GM18498 (cell line): Measurements from ENCODE around the gene CCDC28A.
"Not testable (repeated sequence)": the region's sequence is repeated elsewhere in the genome, so short reads cannot be mapped to it uniquely, and the experiment has no call there.

Source experiments
- ATAC-seq: cut with Tn5 transposase; IDR thresholded peaks from one replicate; pipeline ENCODE4 v1.9.1; 2021; ENCODE audit warnings: mild to moderate bottlenecking, moderate library complexity; ENCODE audit not compliant: unreplicated experiment

CCDC28A gene

DNA sequence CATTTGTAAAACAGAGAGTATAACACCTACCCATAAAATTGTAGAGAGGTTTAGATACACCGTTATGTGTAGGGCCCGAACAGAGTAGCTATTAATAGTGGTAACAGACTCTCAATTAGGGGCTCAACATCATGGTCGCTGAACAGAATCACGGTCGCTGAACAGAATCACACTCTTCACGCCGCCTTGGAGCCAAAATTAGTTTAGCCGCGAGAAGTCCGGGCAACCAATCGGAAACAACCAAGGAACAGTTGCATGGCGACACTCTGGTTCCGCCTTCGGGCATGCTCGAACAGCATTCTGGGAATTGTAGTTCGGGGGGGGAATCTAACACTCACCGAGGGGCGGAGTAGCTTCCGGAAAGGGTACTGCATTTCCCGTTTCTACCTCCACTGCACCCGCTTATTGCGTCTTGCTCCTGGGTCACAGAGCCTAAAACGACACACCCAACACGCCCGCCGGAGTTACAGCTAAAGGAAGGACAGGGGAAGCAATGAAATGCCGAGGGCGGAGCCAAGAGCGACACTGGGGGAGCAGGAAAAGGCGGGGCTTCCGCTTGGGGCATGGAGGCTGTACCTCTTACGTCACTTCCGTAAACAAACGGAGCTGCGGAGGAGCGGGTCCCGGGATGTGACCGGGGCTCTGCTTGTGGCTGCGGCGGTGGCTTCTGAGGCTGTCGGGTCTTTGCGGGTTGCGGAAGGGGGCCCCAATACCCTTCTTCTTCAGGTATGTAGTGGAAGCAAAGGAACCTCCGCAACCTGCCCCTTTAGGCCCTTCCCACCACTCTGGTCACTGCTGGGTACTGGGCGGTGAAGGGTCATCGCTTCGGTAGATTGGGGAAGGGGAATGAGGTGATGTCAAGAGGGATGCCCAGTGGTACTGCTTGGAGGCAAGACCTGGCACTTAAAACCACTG, at the start of gene CCDC28A:
Gene CCDC28A, plus strand, starts transcription at position 593 of the 915 bp plus-strand sequence. CDS start 2,352 bp downstream, outside the sequence.
- ATAC-seq = peak; percentile 95

- no peak for ATAC-seq
Observed at GRCh38 chr6:138724015-138724414, 49.6 kb upstream of the CCDC28A start.

GRCh38 chr6:138726066-138726756, 47.4 kb upstream of the CCDC28A start:
- no peak for ATAC-seq

- no peak for ATAC-seq
Observed at GRCh38 chr6:138726757-138727097, 46.8 kb upstream of the CCDC28A start.

DNA sequence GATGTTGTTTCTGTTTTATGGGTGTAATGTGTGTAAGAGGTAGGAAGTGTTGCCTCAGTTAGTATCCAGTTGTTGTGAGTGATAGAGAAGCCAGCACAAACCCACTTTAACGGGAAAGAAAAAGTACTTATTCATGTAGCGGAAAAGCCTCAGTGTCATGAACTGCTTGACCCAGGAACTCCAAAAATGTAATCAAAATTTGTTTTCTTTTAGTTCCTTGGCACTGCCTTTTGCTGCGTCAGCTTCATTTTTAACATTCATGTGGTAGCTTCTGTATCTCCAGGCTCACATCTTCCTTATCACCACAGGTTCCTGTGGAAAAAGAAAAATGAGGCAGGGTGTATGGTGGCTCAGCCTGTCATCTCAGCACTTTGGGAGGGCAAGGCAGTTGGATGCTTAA, 46.4 kb upstream of the CCDC28A start:
- no peak for ATAC-seq

DNA sequence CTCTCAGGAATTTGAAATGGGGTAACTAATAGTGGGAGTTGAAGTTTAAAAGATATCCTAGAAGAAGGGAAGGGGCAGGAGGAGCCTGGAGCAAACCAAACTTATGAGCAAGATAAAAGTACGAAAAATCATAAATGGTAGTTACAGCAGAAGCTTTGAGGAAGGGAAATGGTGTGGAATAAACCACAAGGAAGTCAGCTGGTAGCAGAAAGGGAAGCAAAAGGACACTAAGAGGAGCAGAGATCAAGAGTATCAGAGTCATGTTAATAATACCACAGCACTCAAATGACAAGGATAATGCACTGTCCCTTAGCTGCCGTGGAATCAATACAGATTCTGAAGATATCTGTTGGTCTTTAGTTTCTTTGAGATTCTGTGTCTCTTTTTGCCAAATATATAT, 44.9 kb upstream of the CCDC28A start:
- no peak for ATAC-seq

DNA sequence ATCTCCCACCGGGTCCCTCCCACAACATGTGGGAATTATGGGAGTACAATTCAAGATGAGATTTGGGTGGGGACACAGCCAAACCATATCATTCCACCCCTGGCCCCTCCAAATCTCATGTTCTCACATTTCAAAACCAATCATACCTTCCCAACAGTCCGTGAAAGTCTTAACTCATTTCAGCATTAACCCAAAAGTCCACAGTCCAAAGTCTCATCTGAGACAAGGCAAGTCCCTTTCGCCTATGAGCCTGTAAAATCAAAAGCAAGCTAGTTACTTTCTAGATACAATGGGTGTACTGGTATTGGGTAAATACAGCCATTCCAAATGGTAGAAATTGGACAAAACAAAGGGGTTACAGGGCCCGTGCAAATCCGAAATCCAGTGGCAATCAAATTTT, 43.5 kb upstream of the CCDC28A start:
- not testable (repeated sequence) for ATAC-seq

DNA sequence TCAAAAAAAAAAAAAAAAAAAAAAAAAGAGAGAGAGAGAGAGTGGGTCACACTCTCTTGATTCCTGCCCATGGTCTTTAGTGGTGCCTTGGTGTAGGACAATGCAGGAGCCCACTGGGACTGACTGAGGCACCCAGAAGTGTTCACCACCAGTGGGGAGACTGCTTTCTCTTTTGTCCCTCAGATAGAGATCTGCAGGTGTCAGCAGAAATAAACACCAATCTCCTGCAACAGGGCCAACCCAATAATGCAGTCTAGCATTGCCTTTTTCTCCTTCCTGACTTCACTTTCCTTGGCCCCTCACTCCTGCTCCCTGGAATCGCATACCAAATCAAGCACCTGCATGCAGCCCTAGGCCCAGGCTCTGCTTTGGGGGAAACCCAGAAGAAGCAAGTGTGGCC, 39.0 kb upstream of the CCDC28A start:
- no peak for ATAC-seq

DNA sequence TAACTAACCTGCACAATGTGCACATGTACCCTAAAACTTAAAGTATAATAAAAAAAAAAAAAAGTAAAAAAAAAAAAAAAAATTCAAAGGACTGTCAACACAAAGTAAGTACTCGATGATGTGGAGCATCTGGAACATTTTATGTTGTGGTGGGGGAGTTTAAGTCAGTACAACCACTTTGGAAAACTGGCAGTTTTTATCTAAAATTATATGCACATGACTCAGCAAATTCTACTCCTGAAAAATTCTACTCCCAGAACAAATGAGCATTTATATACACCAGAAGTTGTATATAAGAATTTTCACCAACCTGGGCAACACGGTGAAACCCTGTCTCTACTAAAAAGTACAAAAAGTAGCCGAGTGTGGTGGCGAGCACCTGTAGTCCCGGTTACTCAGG, 36.9 kb upstream of the CCDC28A start:
- no peak for ATAC-seq

- no peak for ATAC-seq
Observed at GRCh38 chr6:138752017-138752416, 21.6 kb upstream of the CCDC28A start.

- ATAC-seq = no peak
Observed at GRCh38 chr6:138757136-138757535, 16.4 kb upstream of the CCDC28A start.

- ATAC-seq = no peak
Observed at GRCh38 chr6:138765896-138766655, 7.5 kb upstream of the CCDC28A start.

- no peak for ATAC-seq
Observed at GRCh38 chr6:138769102-138769676, 4.4 kb upstream of the CCDC28A start.

GRCh38 chr6:138772596-138773176, 883 bp upstream of the CCDC28A start:
- ATAC-seq = no peak

GRCh38 chr6:138774370-138774769, 801 bp downstream of the CCDC28A start:
- no peak for ATAC-seq

GRCh38 chr6:138776659-138777058, 3.1 kb downstream of the CCDC28A start:
- ATAC-seq = no peak

DNA sequence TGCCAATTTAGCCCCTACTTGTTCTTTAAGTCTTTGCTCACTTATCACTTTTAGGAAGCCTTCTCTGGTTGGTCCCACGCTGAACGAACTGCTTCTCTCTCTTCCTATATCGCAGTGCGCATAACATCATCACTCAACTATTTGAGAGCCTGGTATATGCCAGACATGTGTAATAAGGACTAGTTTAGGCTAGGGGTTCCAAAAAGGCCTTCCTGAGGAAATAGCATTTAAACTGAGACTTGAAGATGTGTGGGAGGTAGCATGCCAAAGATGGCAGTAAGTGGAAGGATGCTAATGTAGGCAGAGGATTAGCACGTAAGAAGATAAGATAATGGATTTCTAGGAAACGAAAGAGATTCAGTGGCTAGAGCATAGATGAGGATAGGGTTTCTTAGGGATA, 4.8 kb downstream of the CCDC28A start:
- no peak for ATAC-seq

DNA sequence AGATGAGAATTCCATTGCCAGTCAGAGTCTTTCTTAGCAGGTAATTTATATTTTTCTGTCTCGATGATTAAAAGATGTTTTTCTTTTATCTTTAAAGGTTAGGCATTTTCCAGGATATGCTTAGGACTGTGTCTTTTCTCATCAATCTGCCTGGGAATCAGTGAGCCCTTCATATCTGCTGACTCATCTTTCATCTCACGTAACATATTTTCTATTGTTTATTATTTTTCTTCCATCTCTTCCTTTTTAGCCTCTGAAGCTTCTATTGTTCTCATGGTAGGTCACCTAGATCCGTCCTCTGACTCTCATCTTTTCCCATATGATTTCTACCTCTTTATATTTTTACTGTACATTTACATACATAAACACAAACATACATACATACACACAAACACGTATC, 8.7 kb downstream of the CCDC28A start:
- ATAC-seq = no peak

GRCh38 chr6:138785079-138785478, 11.5 kb downstream of the CCDC28A start:
- ATAC-seq = no peak

- ATAC-seq = no peak
Observed at GRCh38 chr6:138785980-138786379, 12.4 kb downstream of the CCDC28A start.

- no peak for ATAC-seq
Observed at GRCh38 chr6:138787138-138787537, 13.6 kb downstream of the CCDC28A start.
